ENCODE measurements around the gene SGPL1. TPM values are rescaled to one million over a fixed set of nuclear protein-coding genes. Genes with fewer than 3 reads are reported as not detected.

SGPL1 gene
- total and polyA plus RNA-seq, 2 experiments from 2014 or later: 12.0 to 42.7 TPM

DNA sequence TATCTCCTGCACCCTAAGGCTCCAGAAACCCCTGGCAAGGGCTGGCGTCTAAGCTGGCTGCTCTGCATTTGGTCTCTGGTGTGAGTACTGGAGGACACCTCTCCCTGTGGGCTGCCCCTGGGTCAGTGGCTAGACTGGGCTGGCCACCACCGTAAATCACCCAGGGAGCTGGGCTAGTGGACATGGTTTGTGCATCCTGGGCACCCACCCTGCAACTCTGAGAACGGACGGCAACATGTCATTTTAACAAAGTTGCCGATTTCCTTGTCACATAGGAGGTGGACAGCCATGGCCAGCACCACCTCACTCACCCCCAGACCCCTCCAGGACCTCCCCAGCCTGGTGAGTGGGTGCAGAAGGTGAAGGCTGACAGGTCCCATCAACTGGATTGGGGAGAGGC lies 99.5 kb downstream of the SGPL1 start (continued):
- TF ChIP-seq, protein P1, sequence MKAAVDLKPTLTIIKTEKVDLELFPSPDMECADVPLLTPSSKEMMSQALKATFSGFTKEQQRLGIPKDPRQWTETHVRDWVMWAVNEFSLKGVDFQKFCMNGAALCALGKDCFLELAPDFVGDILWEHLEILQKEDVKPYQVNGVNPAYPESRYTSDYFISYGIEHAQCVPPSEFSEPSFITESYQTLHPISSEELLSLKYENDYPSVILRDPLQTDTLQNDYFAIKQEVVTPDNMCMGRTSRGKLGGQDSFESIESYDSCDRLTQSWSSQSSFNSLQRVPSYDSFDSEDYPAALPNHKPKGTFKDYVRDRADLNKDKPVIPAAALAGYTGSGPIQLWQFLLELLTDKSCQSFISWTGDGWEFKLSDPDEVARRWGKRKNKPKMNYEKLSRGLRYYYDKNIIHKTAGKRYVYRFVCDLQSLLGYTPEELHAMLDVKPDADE (IDR thresholded peaks at IDR 0.05): no peak
- TF ChIP-seq EZH2phosphoT487 (IDR thresholded peaks at IDR 0.05; ENCODE audit: unreplicated experiment): no peak
- no peak for TF ChIP-seq JUNB (IDR thresholded peaks at IDR 0.05; ENCODE audit: unreplicated experiment)

DNA sequence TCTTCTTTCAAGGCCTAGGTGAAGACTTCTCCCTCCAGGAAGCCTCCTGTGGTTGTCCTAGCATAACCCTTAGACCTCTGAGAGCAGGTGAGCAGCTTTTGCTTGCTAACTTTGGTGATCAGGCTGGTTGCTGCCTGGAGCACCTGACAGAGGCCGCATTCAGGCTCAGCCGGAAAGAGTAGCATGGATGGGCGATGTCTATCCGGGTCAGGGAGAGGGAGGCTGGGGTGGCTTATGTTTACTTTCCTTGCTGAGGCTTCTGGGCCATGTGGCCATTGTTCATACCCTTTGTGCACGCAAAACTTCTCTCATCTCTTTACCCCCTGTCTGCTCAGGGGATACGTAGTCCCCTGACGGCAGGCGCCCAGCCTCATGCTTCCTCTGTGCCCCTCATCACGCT lies 100.1 kb downstream of the SGPL1 start:
- ATAC-seq: no peak
- H3K9me3 Mint-ChIP-seq: peaks cover 3% of the 10 kb centered on the region; the same call in 2 of the 3 replicates
- no peak overlapping the region for H3K4me3 Mint-ChIP-seq
- no peaks in the 10 kb centered on the region for H3K36me3 Mint-ChIP-seq (ENCODE audit: low read depth)
- peaks cover 3% of the 10 kb centered on the region for H3K27me3 Mint-ChIP-seq (ENCODE audit: insufficient read depth, low read depth, poor library complexity)
- Histone ChIP-seq H3K4me3 (no peak overlapping the region), H3K27ac (ENCODE audit: low read depth) (no peak overlapping the region), H3K4me1 (ENCODE audit: insufficient read depth) (no peaks in the 10 kb centered on the region), H3K36me3 (ENCODE audit: insufficient read depth) (no peaks in the 10 kb centered on the region), H2AFZ (no peak overlapping the region), H3K79me2 (replicated peaks; ENCODE audit: insufficient read depth) (no peaks in the 10 kb centered on the region), H3K27me3 (ENCODE audit: insufficient read depth) (no peaks in the 10 kb centered on the region), H3K4me2 (no peak overlapping the region), H4K20me1 (replicated peaks; ENCODE audit: insufficient read depth) (no peaks in the 10 kb centered on the region), H3K9me2 (ENCODE audit: insufficient read depth) (no peaks in the 10 kb centered on the region), H3F3A (replicated peaks; ENCODE audit: low read depth) (no peaks in the 10 kb centered on the region)
- peaks cover 3% of the 10 kb centered on the region; the same call in 1 of the 3 replicates for H3K4me1 Mint-ChIP-seq
- TF ChIP-seq, protein P2, sequence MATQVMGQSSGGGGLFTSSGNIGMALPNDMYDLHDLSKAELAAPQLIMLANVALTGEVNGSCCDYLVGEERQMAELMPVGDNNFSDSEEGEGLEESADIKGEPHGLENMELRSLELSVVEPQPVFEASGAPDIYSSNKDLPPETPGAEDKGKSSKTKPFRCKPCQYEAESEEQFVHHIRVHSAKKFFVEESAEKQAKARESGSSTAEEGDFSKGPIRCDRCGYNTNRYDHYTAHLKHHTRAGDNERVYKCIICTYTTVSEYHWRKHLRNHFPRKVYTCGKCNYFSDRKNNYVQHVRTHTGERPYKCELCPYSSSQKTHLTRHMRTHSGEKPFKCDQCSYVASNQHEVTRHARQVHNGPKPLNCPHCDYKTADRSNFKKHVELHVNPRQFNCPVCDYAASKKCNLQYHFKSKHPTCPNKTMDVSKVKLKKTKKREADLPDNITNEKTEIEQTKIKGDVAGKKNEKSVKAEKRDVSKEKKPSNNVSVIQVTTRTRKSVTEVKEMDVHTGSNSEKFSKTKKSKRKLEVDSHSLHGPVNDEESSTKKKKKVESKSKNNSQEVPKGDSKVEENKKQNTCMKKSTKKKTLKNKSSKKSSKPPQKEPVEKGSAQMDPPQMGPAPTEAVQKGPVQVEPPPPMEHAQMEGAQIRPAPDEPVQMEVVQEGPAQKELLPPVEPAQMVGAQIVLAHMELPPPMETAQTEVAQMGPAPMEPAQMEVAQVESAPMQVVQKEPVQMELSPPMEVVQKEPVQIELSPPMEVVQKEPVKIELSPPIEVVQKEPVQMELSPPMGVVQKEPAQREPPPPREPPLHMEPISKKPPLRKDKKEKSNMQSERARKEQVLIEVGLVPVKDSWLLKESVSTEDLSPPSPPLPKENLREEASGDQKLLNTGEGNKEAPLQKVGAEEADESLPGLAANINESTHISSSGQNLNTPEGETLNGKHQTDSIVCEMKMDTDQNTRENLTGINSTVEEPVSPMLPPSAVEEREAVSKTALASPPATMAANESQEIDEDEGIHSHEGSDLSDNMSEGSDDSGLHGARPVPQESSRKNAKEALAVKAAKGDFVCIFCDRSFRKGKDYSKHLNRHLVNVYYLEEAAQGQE (IDR thresholded peaks at IDR 0.05; ENCODE audit: unreplicated experiment): no peak
- no peak for TF ChIP-seq ZNF331 (CRISPR knock-in tag; IDR thresholded peaks at IDR 0.05; ENCODE audit: low read depth)
- no peak for TF ChIP-seq ZNF114 (CRISPR knock-in tag; IDR thresholded peaks at IDR 0.05)
- no peak for TF ChIP-seq NANOG (IDR thresholded peaks at IDR 0.05; ENCODE audit: borderline replicate concordance)
- no peak for TF ChIP-seq EZH2 (IDR thresholded peaks at IDR 0.05; ENCODE audit: low read depth, unreplicated experiment)
- no peak for DNase-seq (ENCODE audit: low spot score)
- H3K27ac Mint-ChIP-seq: no peak overlapping the region

DNA sequence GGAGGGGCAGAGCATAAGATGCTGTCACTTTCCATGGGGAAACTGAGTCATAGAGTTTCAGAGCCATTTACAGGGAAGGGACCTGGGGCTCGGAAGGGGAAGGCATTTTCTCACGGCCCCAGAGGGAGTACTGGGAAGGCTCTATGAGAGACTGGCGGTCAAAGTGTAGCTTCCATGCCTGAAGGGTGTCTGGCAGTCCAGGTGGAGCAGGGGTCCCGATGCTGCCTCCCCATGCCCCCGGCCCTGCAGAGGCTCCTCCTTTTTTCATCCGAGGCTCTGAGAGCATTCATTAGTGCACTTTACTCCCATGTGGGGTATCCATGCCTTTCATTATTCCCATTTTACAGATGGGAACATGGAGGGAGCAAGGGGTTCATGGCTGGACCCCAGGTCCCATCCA lies 100.5 kb downstream of the SGPL1 start:
- no peaks in the 10 kb centered on the region for H3K79me2 ChIP-seq (replicated peaks; ENCODE audit: insufficient read depth)
- no peak overlapping the region for H3K4me3 ChIP-seq
- no peaks in the 10 kb centered on the region for H3F3A ChIP-seq (replicated peaks; ENCODE audit: low read depth)
- Mint-ChIP-seq H3K9me3 (peaks cover 3% of the 10 kb centered on the region; the same call in 2 of the 3 replicates), H3K27ac (no peak overlapping the region), H3K4me3 (no peak overlapping the region), H3K4me1 (peaks cover 3% of the 10 kb centered on the region; the same call in 1 of the 3 replicates), H3K36me3 (ENCODE audit: low read depth) (no peaks in the 10 kb centered on the region), H3K27me3 (ENCODE audit: insufficient read depth, low read depth, poor library complexity) (peaks cover 3% of the 10 kb centered on the region)
- no peaks in the 10 kb centered on the region for H3K4me1 ChIP-seq (ENCODE audit: insufficient read depth)
- no peak for DNase-seq (ENCODE audit: low spot score)
- no peak for ATAC-seq
- no peak overlapping the region for H3K4me2 ChIP-seq
- H3K36me3 ChIP-seq (ENCODE audit: insufficient read depth): no peaks in the 10 kb centered on the region
- no peaks in the 10 kb centered on the region for H3K27me3 ChIP-seq (ENCODE audit: insufficient read depth)
- H4K20me1 ChIP-seq (replicated peaks; ENCODE audit: insufficient read depth): no peaks in the 10 kb centered on the region
- no peak overlapping the region for H2AFZ ChIP-seq
- no peaks in the 10 kb centered on the region for H3K9me2 ChIP-seq (ENCODE audit: insufficient read depth)
- H3K27ac ChIP-seq (ENCODE audit: low read depth): no peak overlapping the region
- TF ChIP-seq, protein P3, sequence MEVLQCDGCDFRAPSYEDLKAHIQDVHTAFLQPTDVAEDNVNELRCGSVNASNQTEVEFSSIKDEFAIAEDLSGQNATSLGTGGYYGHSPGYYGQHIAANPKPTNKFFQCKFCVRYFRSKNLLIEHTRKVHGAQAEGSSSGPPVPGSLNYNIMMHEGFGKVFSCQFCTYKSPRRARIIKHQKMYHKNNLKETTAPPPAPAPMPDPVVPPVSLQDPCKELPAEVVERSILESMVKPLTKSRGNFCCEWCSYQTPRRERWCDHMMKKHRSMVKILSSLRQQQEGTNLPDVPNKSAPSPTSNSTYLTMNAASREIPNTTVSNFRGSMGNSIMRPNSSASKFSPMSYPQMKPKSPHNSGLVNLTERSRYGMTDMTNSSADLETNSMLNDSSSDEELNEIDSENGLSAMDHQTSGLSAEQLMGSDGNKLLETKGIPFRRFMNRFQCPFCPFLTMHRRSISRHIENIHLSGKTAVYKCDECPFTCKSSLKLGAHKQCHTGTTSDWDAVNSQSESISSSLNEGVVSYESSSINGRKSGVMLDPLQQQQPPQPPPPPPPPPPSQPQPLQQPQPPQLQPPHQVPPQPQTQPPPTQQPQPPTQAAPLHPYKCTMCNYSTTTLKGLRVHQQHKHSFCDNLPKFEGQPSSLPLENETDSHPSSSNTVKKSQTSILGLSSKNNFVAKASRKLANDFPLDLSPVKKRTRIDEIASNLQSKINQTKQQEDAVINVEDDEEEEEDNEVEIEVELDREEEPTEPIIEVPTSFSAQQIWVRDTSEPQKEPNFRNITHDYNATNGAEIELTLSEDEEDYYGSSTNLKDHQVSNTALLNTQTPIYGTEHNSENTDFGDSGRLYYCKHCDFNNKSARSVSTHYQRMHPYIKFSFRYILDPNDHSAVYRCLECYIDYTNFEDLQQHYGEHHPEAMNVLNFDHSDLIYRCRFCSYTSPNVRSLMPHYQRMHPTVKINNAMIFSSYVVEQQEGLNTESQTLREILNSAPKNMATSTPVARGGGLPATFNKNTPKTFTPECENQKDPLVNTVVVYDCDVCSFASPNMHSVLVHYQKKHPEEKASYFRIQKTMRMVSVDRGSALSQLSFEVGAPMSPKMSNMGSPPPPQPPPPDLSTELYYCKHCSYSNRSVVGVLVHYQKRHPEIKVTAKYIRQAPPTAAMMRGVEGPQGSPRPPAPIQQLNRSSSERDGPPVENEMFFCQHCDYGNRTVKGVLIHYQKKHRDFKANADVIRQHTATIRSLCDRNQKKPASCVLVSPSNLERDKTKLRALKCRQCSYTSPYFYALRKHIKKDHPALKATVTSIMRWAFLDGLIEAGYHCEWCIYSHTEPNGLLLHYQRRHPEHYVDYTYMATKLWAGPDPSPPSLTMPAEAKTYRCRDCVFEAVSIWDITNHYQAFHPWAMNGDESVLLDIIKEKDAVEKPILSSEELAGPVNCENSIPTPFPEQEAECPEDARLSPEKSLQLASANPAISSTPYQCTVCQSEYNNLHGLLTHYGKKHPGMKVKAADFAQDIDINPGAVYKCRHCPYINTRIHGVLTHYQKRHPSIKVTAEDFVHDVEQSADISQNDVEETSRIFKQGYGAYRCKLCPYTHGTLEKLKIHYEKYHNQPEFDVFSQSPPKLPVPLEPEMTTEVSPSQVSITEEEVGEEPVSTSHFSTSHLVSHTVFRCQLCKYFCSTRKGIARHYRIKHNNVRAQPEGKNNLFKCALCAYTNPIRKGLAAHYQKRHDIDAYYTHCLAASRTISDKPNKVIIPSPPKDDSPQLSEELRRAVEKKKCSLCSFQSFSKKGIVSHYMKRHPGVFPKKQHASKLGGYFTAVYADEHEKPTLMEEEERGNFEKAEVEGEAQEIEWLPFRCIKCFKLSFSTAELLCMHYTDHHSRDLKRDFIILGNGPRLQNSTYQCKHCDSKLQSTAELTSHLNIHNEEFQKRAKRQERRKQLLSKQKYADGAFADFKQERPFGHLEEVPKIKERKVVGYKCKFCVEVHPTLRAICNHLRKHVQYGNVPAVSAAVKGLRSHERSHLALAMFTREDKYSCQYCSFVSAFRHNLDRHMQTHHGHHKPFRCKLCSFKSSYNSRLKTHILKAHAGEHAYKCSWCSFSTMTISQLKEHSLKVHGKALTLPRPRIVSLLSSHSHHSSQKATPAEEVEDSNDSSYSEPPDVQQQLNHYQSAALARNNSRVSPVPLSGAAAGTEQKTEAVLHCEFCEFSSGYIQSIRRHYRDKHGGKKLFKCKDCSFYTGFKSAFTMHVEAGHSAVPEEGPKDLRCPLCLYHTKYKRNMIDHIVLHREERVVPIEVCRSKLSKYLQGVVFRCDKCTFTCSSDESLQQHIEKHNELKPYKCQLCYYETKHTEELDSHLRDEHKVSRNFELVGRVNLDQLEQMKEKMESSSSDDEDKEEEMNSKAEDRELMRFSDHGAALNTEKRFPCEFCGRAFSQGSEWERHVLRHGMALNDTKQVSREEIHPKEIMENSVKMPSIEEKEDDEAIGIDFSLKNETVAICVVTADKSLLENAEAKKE (CRISPR knock-in tag; IDR thresholded peaks at IDR 0.05): no peak
- no peak for TF ChIP-seq EZH2 (IDR thresholded peaks at IDR 0.05; ENCODE audit: low read depth, unreplicated experiment)

Data from GM23338 (cell line).